Endothelial cell of umbilical vein (primary cell): ENCODE results near the gene DMD. TPM values are rescaled to one million over a fixed set of nuclear protein-coding genes. Genes with fewer than 3 reads are reported as not detected.

Experiments used
- BruUV-seq: library from RNA; stranded (reverse); fragments of 400-500 nt; replicated peaks from 2 replicates; lab custom pipeline; 2021; lab: Mats Ljungman, UMichigan
- CTCF ChIA-PET: fragments of 300-600, 350-600 bp; sonication (Branson Sonifier 250); formaldehyde crosslinking; loops from one replicate; lab custom pipeline; 2021; ENCODE audit warnings: antibody characterized with exemption, inconsistent platforms; lab: Charles Lee
- POLR2A ChIA-PET: fragments of 300-600, 350-600 bp; sonication (Branson Sonifier 250); formaldehyde crosslinking; loops from one replicate; lab custom pipeline; 2021; ENCODE audit warnings: antibody characterized with exemption, inconsistent platforms; lab: Charles Lee
- DNase-seq: peaks from one replicate; pipeline ENCODE4 v3.0.0-alpha.2; 2011; ENCODE audit warnings: low read depth, low spot score
- FAIRE-seq: peaks from 2 replicates; lab custom pipeline; 2011; peaks lifted over from hg19 to GRCh38; lab: Jason Lieb, UNC
- H2AFZ ChIP-seq: 2 replicates; pipeline ENCODE4 v1.6.0; 2012; ENCODE audit warnings: low read depth, low read length, control low read depth, inconsistent platforms
- H3K27ac ChIP-seq: 2 replicates; pipeline ENCODE4 v1.5.1; 2011; ENCODE audit warnings: low read depth, mild to moderate bottlenecking, control low read depth, low read length, moderate library complexity; ENCODE audit not compliant: insufficient read depth
- H3K27me3 ChIP-seq, 2 experiments: 2 replicates each; pipeline versions ENCODE4 v1.6.0 to v1.6.1; 2011; ENCODE audit warnings: low read length in 2 of 2, mixed read lengths in 1 of 2; ENCODE audit not compliant: control insufficient read depth in 2 of 2, insufficient read depth in 2 of 2
- H3K36me3 ChIP-seq, 2 experiments: 2 replicates in 1 of 2; 3 replicates in 1 of 2; pipeline ENCODE4 v1.5.1; 2011; ENCODE audit warnings: low read length in 2 of 2, mild to moderate bottlenecking in 1 of 2, moderate library complexity in 1 of 2; ENCODE audit not compliant: control insufficient read depth in 2 of 2, insufficient read depth in 2 of 2; ENCODE audit errors: extremely low read depth in 1 of 2
- H3K4me1 ChIP-seq: 3 replicates; pipeline ENCODE4 v1.5.1; 2011; ENCODE audit warnings: mild to moderate bottlenecking, low read length; ENCODE audit not compliant: control insufficient read depth, insufficient read depth; ENCODE audit errors: extremely low read depth
- H3K4me2 ChIP-seq: 2 replicates; pipeline ENCODE4 v1.6.1; 2011; ENCODE audit warnings: low read length, control low read depth, mixed read lengths; ENCODE audit not compliant: insufficient read depth
- H3K4me3 ChIP-seq, 3 experiments: fragments of 200-600 bp in 1 of 3; sonication (generic), shearing (Covaris generic) in 1 of 3; replicated peaks in 1 of 3; 2 replicates each; pipeline ENCODE4 v1.5.1; 2011 to 2016; ENCODE audit warnings: control low read depth in 3 of 3, low read length in 3 of 3, mild to moderate bottlenecking in 2 of 3, inconsistent platforms in 1 of 3, low read depth in 1 of 3, moderate library complexity in 1 of 3; ENCODE audit not compliant: insufficient read depth in 1 of 3
- H3K79me2 ChIP-seq: 2 replicates; pipeline ENCODE4 v1.6.0; 2012; ENCODE audit warnings: low read length, inconsistent platforms; ENCODE audit not compliant: control insufficient read depth, insufficient read depth
- H3K9ac ChIP-seq: replicated peaks from 2 replicates; pipeline ENCODE3; 2011; ENCODE audit warnings: low read length, control low read depth; ENCODE audit not compliant: insufficient read depth; ENCODE audit errors: extremely low read depth
- H3K9me1 ChIP-seq: replicated peaks from 3 replicates; pipeline ENCODE4 v1.6.0; 2011; ENCODE audit warnings: mild to moderate bottlenecking, low read length; ENCODE audit not compliant: control insufficient read depth, insufficient read depth; ENCODE audit errors: extremely low read depth
- H3K9me3 ChIP-seq: replicated peaks from 2 replicates; pipeline ENCODE4 v1.5.1; 2012; ENCODE audit warnings: low read length, inconsistent platforms; ENCODE audit not compliant: control insufficient read depth, insufficient read depth
- H4K20me1 ChIP-seq: replicated peaks from 2 replicates; pipeline ENCODE3; 2011; ENCODE audit warnings: mild to moderate bottlenecking, low read length; ENCODE audit not compliant: control insufficient read depth, insufficient read depth; ENCODE audit errors: extremely low read depth
- CTCF ChIP-seq, 2 donors: IDR thresholded peaks; 1 replicate in 1 of 2; 2 replicates in 1 of 2; pipeline ENCODE4 v1.5.1; 2011; ENCODE audit warnings: low read length in 2 of 2, mild to moderate bottlenecking in 2 of 2, moderate library complexity in 2 of 2, control low read depth in 1 of 2, inconsistent platforms in 1 of 2, low read depth in 1 of 2; ENCODE audit not compliant: insufficient read depth in 1 of 2; ENCODE audit errors: extremely low read depth in 1 of 2
- EZH2 ChIP-seq: IDR thresholded peaks from 2 replicates; pipeline ENCODE4 v1.6.1; 2012; ENCODE audit warnings: borderline replicate concordance, low read depth, mild to moderate bottlenecking, moderate library complexity, low read length, inconsistent platforms; ENCODE audit not compliant: severe bottlenecking
- FOS ChIP-seq: IDR thresholded peaks from 2 replicates; pipeline ENCODE4 v1.6.1; 2011; ENCODE audit warnings: mild to moderate bottlenecking, low read length, moderate library complexity, borderline replicate concordance; ENCODE audit not compliant: insufficient read depth
- GATA2 ChIP-seq: IDR thresholded peaks from 2 replicates; pipeline ENCODE4 v1.7.0; 2011; ENCODE audit warnings: low read depth, mild to moderate bottlenecking, moderate library complexity, mixed read lengths, low read length; ENCODE audit not compliant: insufficient read length, insufficient read depth
- JUN ChIP-seq: IDR thresholded peaks from 2 replicates; pipeline ENCODE4 v1.6.1; 2011; ENCODE audit warnings: borderline replicate concordance, low read depth; ENCODE audit not compliant: insufficient read length, insufficient read depth
- MAX ChIP-seq: IDR thresholded peaks from 2 replicates; pipeline ENCODE4 v1.6.1; 2011; ENCODE audit not compliant: insufficient read depth, insufficient read length
- MYC ChIP-seq: IDR thresholded peaks from one replicate; pipeline ENCODE4 v1.6.1; 2011; ENCODE audit warnings: mild to moderate bottlenecking, low read depth, low read length
- POLR2A ChIP-seq: IDR thresholded peaks from 2 replicates; pipeline ENCODE4 v1.6.1; 2012; ENCODE audit warnings: low read depth, mild to moderate bottlenecking, control low read depth, low read length
- POLR2AphosphoS5 ChIP-seq: IDR thresholded peaks from 2 replicates; pipeline ENCODE4 v1.6.1; 2012; ENCODE audit warnings: low read depth, mild to moderate bottlenecking, control low read depth, low read length, moderate library complexity; ENCODE audit not compliant: insufficient read depth
- dilution Hi-C: fragments of 300-500 bp; cut with MboI; formaldehyde crosslinking; loops from one replicate; pipeline ENCODE4 v1.15.0; 2019; ENCODE audit warnings: low sequenced_read_pairs; ENCODE audit not compliant: extremely low pct_ligation_motif_present
- intact Hi-C: fragments of 100-400 bp; cut with micrococcal nuclease; formaldehyde crosslinking; loops from one replicate; pipeline ENCODE4 v1.10.0; 2022
- polyA plus RNA-seq, 4 experiments: library from polyadenylated mRNA; depleted of rRNA in 3 of 4; stranded (reverse) in 3 of 4; unstranded in 1 of 4; fragments of >200 nt; gene quantifications; 2 replicates each; pipeline versions ENCODE4 v1.2.1 to v1.2.3, GENCODE V29; 2011 to 2012; ENCODE audit warnings: missing spikeins in 1 of 4
- total RNA-seq: library from RNA; stranded (reverse); gene quantifications from 2 replicates; pipeline ENCODE4 v1.2.3, GENCODE V29; 2021

Gene DMD
- total and polyA plus RNA-seq, 2 donors (not counting 3 experiments of a cell fraction or from before 2014, with no cell fraction given): 7.3 to 9.0 TPM

- no peaks in the 10 kb centered on the region for H3K36me3 ChIP-seq
- H3K9me1 ChIP-seq: no peaks in the 10 kb centered on the region
- no peak overlapping the region for H2AFZ ChIP-seq
- POLR2A ChIA-PET: no interaction called here
- DNase-seq: no peak
- H3K9ac ChIP-seq: no peak overlapping the region
- BruUV-seq: no TSS peak
- no peak overlapping the region for H3K4me2 ChIP-seq
- no peak for FAIRE-seq
- CTCF ChIA-PET: no interaction called here
- H3K4me1 ChIP-seq: no peaks in the 10 kb centered on the region
- H4K20me1 ChIP-seq: no peaks in the 10 kb centered on the region
- H3K79me2 ChIP-seq: no peaks in the 10 kb centered on the region
- H3K27me3 ChIP-seq: no peaks in the 10 kb centered on the region
- no peak for TF ChIP-seq POLR2AphosphoS5
- TF ChIP-seq JUN: no peak
- no peak for TF ChIP-seq MAX
- TF ChIP-seq GATA2: no peak
- TF ChIP-seq CTCF (IDR thresholded peaks at IDR 0.05; ENCODE audit: extremely low read depth in 1 of 2, insufficient read depth in 1 of 2, low read depth in 1 of 2, low read length in 2 of 2): no peak
- no peak for TF ChIP-seq MYC
- TF ChIP-seq POLR2A: no peak
- no peak for TF ChIP-seq EZH2
- no peak for TF ChIP-seq FOS
- H3K9me3 ChIP-seq: no peaks in the 10 kb centered on the region
- no peak overlapping the region for H3K4me3 ChIP-seq
- intact Hi-C loops (no loop called here), dilution Hi-C loops (no loop called here)
- no peak overlapping the region for H3K27ac ChIP-seq
These were observed 1084.4 kb downstream of the DMD start for GRCh38 chrX:32126997-32127396.
